Activated CD8-positive, alpha-beta T cell treated with anti-CD3 and anti-CD28 coated beads for 36 hours (primary cell): Measurements from ENCODE around the gene DTX4. TPM values are rescaled to one million over a fixed set of nuclear protein-coding genes. Genes with fewer than 3 reads are reported as not detected.
A peak's percentile ranks its signal among the peaks of the same experiment; 100 is the strongest.

ENCODE experiments used
- ATAC-seq: fragments of 200-7000 bp; cut with Tn5 transposase; one replicate; pipeline ENCODE4 v1.10.0; 2021; ENCODE audit warnings: mild to moderate bottlenecking, moderate library complexity
- CTCF ChIA-PET: fragments of 350-600 bp; sonication (Branson Sonifier 250); formaldehyde crosslinking; loops from one replicate; lab custom pipeline; 2021; ENCODE audit warnings: antibody characterized with exemption; lab: Charles Lee
- POLR2A ChIA-PET: fragments of 350-600 bp; sonication (Branson Sonifier 250); formaldehyde crosslinking; loops from one replicate; lab custom pipeline; 2021; ENCODE audit warnings: antibody characterized with exemption; lab: Charles Lee
- DNase-seq: peaks from one replicate; pipeline ENCODE4 v3.0.0-alpha.2; 2020
- H3K27ac Mint-ChIP-seq: one replicate; pipeline ENCODE4 v1.8.0; 2021; ENCODE audit warnings: mild to moderate bottlenecking, mixed read lengths
- H3K27me3 Mint-ChIP-seq: one replicate; pipeline ENCODE4 v1.8.0; 2021; ENCODE audit warnings: mixed read lengths
- H3K36me3 Mint-ChIP-seq: one replicate; pipeline ENCODE4 v1.8.0; 2021; ENCODE audit warnings: low read depth, mixed read lengths
- H3K4me1 Mint-ChIP-seq: one replicate; pipeline ENCODE4 v1.8.0; 2021; ENCODE audit warnings: low read depth, mixed read lengths
- H3K4me3 Mint-ChIP-seq: one replicate; pipeline ENCODE4 v1.8.0; 2021; ENCODE audit warnings: mild to moderate bottlenecking, moderate library complexity, mixed read lengths
- H3K9me3 Mint-ChIP-seq: one replicate; pipeline ENCODE4 v1.8.0; 2021; ENCODE audit warnings: mixed read lengths
- intact Hi-C: fragments of 100-400 bp; cut with micrococcal nuclease; formaldehyde crosslinking; loops from one replicate; pipeline ENCODE4 v1.10.0; 2022
- total RNA-seq, 2 experiments: library from RNA; stranded (reverse); gene quantifications; one replicate each; pipeline ENCODE4 v1.2.3, GENCODE V29; 2021
- TF ChIP-seq, protein P1 (sequence below): fragments of 200-600 bp; IDR thresholded peaks from one replicate; pipeline ENCODE4 v1.8.0; 2022; ENCODE audit warnings: antibody characterized with exemption, mild to moderate bottlenecking

The DTX4 gene
- total RNA-seq, 2 experiments from 2014 or later: 0.16 to 0.29 TPM

DNA sequence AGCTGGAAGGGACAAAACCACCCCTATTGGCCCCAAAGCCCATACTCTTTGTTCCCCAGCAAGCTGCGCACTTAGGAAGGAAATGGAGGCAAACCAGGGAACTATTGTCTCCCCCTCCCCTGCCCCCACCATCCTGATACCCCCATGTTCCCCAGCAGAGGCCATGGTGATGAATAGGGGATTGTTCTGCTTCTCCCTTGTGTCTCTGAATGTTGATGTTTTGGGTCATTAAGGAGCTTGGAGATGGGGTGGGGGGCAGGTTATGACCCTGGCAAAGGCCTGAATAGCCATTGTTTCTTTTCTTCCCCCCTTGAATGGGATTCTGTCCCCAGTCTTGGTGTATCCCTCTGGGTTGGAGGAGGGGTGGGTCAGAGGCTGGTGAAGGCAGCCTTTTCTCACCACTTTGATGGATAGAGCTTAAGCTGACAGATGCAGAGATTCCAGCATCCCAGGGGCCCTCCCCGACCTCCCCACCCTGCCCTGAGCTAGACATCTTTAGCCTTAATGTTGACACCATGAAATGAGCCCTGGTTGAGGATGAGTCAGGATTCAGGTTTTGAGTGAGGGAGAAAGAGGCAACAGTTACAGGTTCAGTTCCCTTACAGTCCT, 8.3 kb downstream of the DTX4 start:
- DNase-seq: no peak
- intact Hi-C loops: no loop called here
- ATAC-seq: no peak
- Mint-ChIP-seq H3K9me3 (peaks cover 5% of the 10 kb centered on the region), H3K4me1 (no peaks in the 10 kb centered on the region), H3K36me3 (no peaks in the 10 kb centered on the region), H3K4me3 (no peak overlapping the region), H3K27me3 (no peaks in the 10 kb centered on the region), H3K27ac (no peak overlapping the region)
- CTCF ChIA-PET: interaction anchor here (1.0 to 11.5 kb wide), 6 partner anchors 7 to 249 kb away, joined by 3 to 180 read pairs (median 4); partner anchors contain the start of gene DTX4
- POLR2A ChIA-PET: no interaction called here
- TF ChIP-seq, protein P1, sequence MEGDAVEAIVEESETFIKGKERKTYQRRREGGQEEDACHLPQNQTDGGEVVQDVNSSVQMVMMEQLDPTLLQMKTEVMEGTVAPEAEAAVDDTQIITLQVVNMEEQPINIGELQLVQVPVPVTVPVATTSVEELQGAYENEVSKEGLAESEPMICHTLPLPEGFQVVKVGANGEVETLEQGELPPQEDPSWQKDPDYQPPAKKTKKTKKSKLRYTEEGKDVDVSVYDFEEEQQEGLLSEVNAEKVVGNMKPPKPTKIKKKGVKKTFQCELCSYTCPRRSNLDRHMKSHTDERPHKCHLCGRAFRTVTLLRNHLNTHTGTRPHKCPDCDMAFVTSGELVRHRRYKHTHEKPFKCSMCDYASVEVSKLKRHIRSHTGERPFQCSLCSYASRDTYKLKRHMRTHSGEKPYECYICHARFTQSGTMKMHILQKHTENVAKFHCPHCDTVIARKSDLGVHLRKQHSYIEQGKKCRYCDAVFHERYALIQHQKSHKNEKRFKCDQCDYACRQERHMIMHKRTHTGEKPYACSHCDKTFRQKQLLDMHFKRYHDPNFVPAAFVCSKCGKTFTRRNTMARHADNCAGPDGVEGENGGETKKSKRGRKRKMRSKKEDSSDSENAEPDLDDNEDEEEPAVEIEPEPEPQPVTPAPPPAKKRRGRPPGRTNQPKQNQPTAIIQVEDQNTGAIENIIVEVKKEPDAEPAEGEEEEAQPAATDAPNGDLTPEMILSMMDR: no peak

DNA sequence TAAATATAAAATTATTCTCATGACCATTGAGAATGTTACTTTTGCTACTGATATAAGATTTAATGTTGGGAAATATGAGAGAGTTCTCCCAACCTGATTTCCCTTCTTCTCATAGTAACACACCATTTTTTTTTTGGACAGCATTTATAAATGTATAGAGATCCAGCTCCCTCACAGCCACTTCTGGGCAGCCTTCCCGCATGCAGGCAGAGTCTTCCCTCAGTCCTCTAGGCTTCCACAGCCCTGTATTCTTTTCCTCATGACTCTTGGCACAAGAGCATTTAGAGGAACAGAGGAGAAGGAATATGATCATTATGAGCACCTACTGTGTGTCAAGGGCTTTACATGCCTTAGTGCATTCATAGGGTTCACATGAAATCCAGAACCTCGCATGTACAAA, 9.0 kb downstream of the DTX4 start:
- Mint-ChIP-seq H3K9me3 (peaks cover 5% of the 10 kb centered on the region), H3K27me3 (no peaks in the 10 kb centered on the region), H3K36me3 (no peaks in the 10 kb centered on the region), H3K4me3 (no peak overlapping the region), H3K4me1 (no peaks in the 10 kb centered on the region), H3K27ac (no peak overlapping the region)
- ChIA-PET CTCF (interaction anchor here (1.4 to 11.5 kb wide), 6 partner anchors 7 to 249 kb away, joined by 3 to 180 read pairs (median 4); partner anchors contain the start of gene DTX4), POLR2A (no interaction called here)
- intact Hi-C loops: no loop called here
- TF ChIP-seq, protein P1: no peak
- DNase-seq: no peak
- no peak for ATAC-seq

DNA sequence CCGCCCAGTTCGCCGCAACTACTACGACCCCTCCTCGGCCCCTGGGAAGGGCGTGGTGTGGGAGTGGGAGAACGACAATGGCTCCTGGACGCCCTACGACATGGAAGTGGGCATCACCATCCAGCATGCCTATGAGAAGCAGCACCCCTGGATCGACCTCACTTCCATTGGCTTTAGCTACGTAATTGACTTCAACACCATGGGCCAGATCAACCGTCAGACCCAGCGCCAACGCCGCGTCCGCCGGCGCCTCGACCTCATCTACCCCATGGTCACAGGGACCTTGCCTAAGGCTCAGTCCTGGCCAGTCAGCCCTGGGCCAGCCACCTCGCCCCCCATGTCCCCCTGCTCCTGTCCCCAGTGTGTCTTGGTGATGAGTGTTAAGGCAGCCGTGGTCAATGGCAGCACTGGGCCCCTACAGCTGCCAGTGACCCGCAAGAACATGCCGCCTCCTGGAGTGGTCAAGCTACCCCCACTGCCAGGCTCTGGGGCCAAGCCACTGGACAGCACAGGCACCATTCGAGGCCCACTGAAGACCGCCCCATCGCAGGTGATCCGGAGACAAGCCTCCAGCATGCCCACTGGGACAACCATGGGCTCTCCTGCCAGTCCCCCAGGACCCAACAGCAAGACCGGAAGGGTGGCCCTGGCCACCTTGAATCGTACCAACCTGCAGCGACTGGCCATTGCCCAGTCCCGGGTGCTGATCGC, 10.0 kb downstream of the DTX4 start:
- TF ChIP-seq, protein P1: no peak
- Mint-ChIP-seq H3K27me3 (no peaks in the 10 kb centered on the region), H3K36me3 (no peaks in the 10 kb centered on the region), H3K4me3 (no peak overlapping the region), H3K9me3 (peaks cover 5% of the 10 kb centered on the region), H3K4me1 (no peaks in the 10 kb centered on the region), H3K27ac (no peak overlapping the region)
- intact Hi-C loops: no loop called here
- ChIA-PET CTCF (interaction anchor here (0.6 to 11.5 kb wide), 7 partner anchors 8 to 84 kb away, joined by 3 to 180 read pairs (median 4); partner anchors contain the start of gene DTX4), POLR2A (interaction anchor here (0.6 to 0.8 kb wide), 2 partner anchors 10 to 334 kb away, joined by 3 read pairs; partner anchors contain the start of gene DTX4)
- DNase-seq (no peak), ATAC-seq (no peak)

DNA sequence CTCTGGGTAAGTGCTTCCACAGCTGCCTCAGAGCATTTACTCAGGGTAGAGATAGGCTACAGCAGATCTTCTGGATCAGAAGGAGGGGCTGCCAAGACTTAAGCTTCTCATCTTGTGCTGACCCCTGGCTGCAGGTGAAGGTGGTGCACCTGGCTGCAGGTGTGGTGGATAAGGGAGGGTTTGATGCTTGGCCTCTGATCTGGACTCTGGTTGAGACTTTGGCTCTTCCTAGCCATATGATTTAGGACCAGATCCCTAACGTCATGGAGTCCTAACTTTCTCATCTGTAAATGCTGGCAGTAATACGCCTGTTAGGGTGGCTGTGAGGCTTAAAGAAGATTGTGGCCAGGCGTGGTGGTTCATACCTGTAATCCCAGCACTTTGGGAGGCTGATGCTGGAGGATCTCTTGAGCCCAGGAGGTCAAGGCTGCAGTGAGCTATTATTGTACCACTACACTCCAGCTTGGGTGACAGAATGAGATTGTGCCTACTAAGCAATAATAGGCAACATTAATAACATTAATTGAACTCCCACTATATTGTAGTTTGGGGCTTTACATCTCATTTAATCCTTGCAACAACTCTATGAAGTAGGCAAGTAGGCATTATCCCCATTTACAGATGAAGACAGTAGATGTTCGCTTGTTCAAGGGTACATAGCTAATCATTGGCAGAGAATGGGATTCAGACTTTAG, 10.7 kb downstream of the DTX4 start:
- no peak for ATAC-seq
- no peaks in the 10 kb centered on the region for H3K36me3 Mint-ChIP-seq

More for the DNA sequence above, 10.7 kb downstream of the DTX4 start:
- DNase-seq: peak; percentile 45
- ChIA-PET CTCF (interaction anchor here (0.6 to 11.5 kb wide), 6 partner anchors 9 to 85 kb away, joined by 3 to 180 read pairs (median 4); partner anchors contain the start of gene DTX4), POLR2A (interaction anchor here (0.8 kb wide), 1 partner anchor 11 kb away, joined by 3 read pairs; the partner anchor contains the start of gene DTX4)
- Mint-ChIP-seq H3K4me1 (no peaks in the 10 kb centered on the region), H3K27me3 (peaks cover 2% of the 10 kb centered on the region), H3K27ac (no peak overlapping the region), H3K9me3 (peaks cover 5% of the 10 kb centered on the region), H3K4me3 (no peak overlapping the region)
- intact Hi-C loops: no loop called here
- TF ChIP-seq, protein P1: peak; percentile 30
